Sigmoid colon (tissue), 4 donors: Measurements from ENCODE around the gene ANKRD33B.

ENCODE experiments used
- CTCF ChIP-seq, 4 experiments: fragments of 450-650 bp in 3 of 4; fragments of 200-600 bp in 1 of 4; IDR thresholded peaks; one replicate each; pipeline ENCODE4 v1.5.1; 2016 to 2019; ENCODE audit warnings: antibody characterized with exemption in 4 of 4, mild to moderate bottlenecking in 3 of 4, moderate library complexity in 2 of 4
- EP300 ChIP-seq, 4 donors: sonication (generic); formaldehyde crosslinking; IDR thresholded peaks; one replicate each; pipeline ENCODE4 v1.6.1; 2017; ENCODE audit warnings: antibody characterized with exemption in 4 of 4
- POLR2A ChIP-seq, 2 donors: fragments of 450-650 bp; IDR thresholded peaks; one replicate each; pipeline ENCODE4 v1.6.1; 2016; ENCODE audit warnings: antibody characterized with exemption in 2 of 2, mild to moderate bottlenecking in 2 of 2, moderate library complexity in 2 of 2

GRCh38 chr5:10680876-10681481, 117.1 kb downstream of the ANKRD33B start:
- no peak for TF ChIP-seq CTCF (IDR thresholded peaks at IDR 0.05)
- TF ChIP-seq EP300 (IDR thresholded peaks at IDR 0.05) = no peak
- no peak for TF ChIP-seq POLR2A (IDR thresholded peaks at IDR 0.05)
